HepG2 (cell line): ENCODE results near the gene ERMARD. TPM values are rescaled to one million over a fixed set of nuclear protein-coding genes. Genes with fewer than 3 reads are reported as not detected.

ENCODE experiments used
- ASH2L ChIP-seq: fragments of 300-600, 200-600 bp; sonication (generic); IDR thresholded peaks from 2 replicates; pipeline ENCODE4 v1.7.0; 2017; ENCODE audit warnings: low read depth, mild to moderate bottlenecking, moderate library complexity, mixed read lengths, low read length; ENCODE audit not compliant: insufficient read length
- FOXA3 ChIP-seq: IDR thresholded peaks from 2 replicates; pipeline ENCODE4 v1.6.1; 2016; ENCODE audit warnings: missing genetic modification reagents, missing compliant biosample characterization
- HDAC2 ChIP-seq: sonication (generic); formaldehyde crosslinking; IDR thresholded peaks from 2 replicates; pipeline ENCODE4 v1.4.0; 2020; ENCODE audit warnings: missing genetic modification reagents
- HHEX ChIP-seq: IDR thresholded peaks from 2 replicates; pipeline ENCODE4 v1.6.1; 2016; ENCODE audit warnings: control low read depth
- HOXD1 ChIP-seq: sonication (generic); formaldehyde crosslinking; IDR thresholded peaks from 2 replicates; pipeline ENCODE4 v1.5.0; 2020; ENCODE audit warnings: missing genetic modification reagents
- MED13 ChIP-seq: sonication (generic); formaldehyde crosslinking; IDR thresholded peaks from 2 replicates; pipeline ENCODE4 v1.5.0; 2020; ENCODE audit warnings: missing genetic modification reagents
- PRPF4 ChIP-seq: fragments of 200-400 bp; formaldehyde crosslinking; IDR thresholded peaks from 2 replicates; pipeline ENCODE4 v1.6.1; 2016; ENCODE audit warnings: low read length, low read depth; ENCODE audit not compliant: poor library complexity, severe bottlenecking
- RAD21 ChIP-seq: fragments of 450-650 bp; formaldehyde crosslinking; IDR thresholded peaks from 2 replicates; pipeline ENCODE4 v1.5.0; 2020; ENCODE audit warnings: mild to moderate bottlenecking
- RELA ChIP-seq: sonication (generic); formaldehyde crosslinking; IDR thresholded peaks from 2 replicates; pipeline ENCODE4 v1.4.0; 2020; ENCODE audit warnings: missing genetic modification reagents
- SNAPC5 ChIP-seq: sonication (generic); formaldehyde crosslinking; IDR thresholded peaks from 2 replicates; pipeline ENCODE4 v1.8.1; 2023; ENCODE audit warnings: mild to moderate bottlenecking, missing genetic modification reagents, borderline replicate concordance
- SPEN ChIP-seq: sonication (generic); formaldehyde crosslinking; IDR thresholded peaks from 2 replicates; pipeline ENCODE4 v1.5.1; 2020; ENCODE audit warnings: low read depth, mild to moderate bottlenecking, missing genetic modification reagents
- YEATS4 ChIP-seq: sonication (generic); formaldehyde crosslinking; IDR thresholded peaks from 2 replicates; pipeline ENCODE4 v1.4.0; 2020; ENCODE audit warnings: missing genetic modification reagents, borderline replicate concordance
- ZFP36 ChIP-seq: fragments of 150-350 bp; IDR thresholded peaks from 2 replicates; pipeline ENCODE4 v1.6.1; 2018; ENCODE audit warnings: borderline replicate concordance, low read length, low read depth; ENCODE audit not compliant: partially characterized antibody
- ZNF101 ChIP-seq: sonication (generic); formaldehyde crosslinking; IDR thresholded peaks from 2 replicates; pipeline ENCODE4 v1.4.0; 2020; ENCODE audit warnings: mild to moderate bottlenecking, low read depth, missing genetic modification reagents, borderline replicate concordance
- ZNF136 ChIP-seq: sonication (generic); formaldehyde crosslinking; IDR thresholded peaks from 2 replicates; pipeline ENCODE4 v1.8.1; 2022; ENCODE audit warnings: low read depth, mild to moderate bottlenecking, moderate library complexity, missing genetic modification reagents
- ZNF205 ChIP-seq: IDR thresholded peaks from 2 replicates; pipeline ENCODE4 v1.6.1; 2018; ENCODE audit warnings: missing biosample characterization, missing genetic modification reagents
- ZNF605 ChIP-seq: sonication (generic); formaldehyde crosslinking; IDR thresholded peaks from 2 replicates; pipeline ENCODE4 v1.8.0; 2022; ENCODE audit warnings: mild to moderate bottlenecking, missing genetic modification reagents
- ZNF670 ChIP-seq: sonication (generic); formaldehyde crosslinking; IDR thresholded peaks from 2 replicates; pipeline ENCODE4 v1.8.0; 2022; ENCODE audit warnings: mild to moderate bottlenecking, missing genetic modification reagents, borderline replicate concordance
- ZNF737 ChIP-seq: sonication (generic); formaldehyde crosslinking; IDR thresholded peaks from 2 replicates; pipeline ENCODE4 v1.5.0; 2020; ENCODE audit warnings: missing genetic modification reagents, mild to moderate bottlenecking, borderline replicate concordance
- ZNF775 ChIP-seq: sonication (generic); formaldehyde crosslinking; IDR thresholded peaks from 2 replicates; pipeline ENCODE4 v1.4.0; 2020; ENCODE audit warnings: missing genetic modification reagents, mild to moderate bottlenecking, moderate library complexity, borderline replicate concordance
- polyA plus RNA-seq, 8 experiments: library from polyadenylated mRNA; depleted of rRNA in 3 of 8; stranded (reverse) in 7 of 8; unstranded in 1 of 8; fragments of >200 nt; fragmentation: Illumina TruSeq in 4 of 8; extraction: Trizol in 4 of 8; gene quantifications; 2 replicates each; pipeline versions ENCODE4 v1.2.1 to v1.2.3, GENCODE V29; 2011 to 2016; ENCODE audit warnings: low read depth in 4 of 8, missing spikeins in 1 of 8, mixed read lengths in 1 of 8; ENCODE audit not compliant: insufficient read depth in 1 of 8
- total RNA-seq, 5 experiments: library from RNA; depleted of rRNA; stranded (reverse); fragments of >200 nt; fragmentation: Illumina TruSeq; extraction: Trizol; gene quantifications; 2 replicates each; pipeline ENCODE4 v1.2.3, GENCODE V29; 2016; ENCODE audit warnings: low read depth in 1 of 5
- TF ChIP-seq, protein P1 (sequence below): sonication (generic); formaldehyde crosslinking; IDR thresholded peaks from 2 replicates; pipeline ENCODE4 v1.4.0; 2020; ENCODE audit warnings: missing genetic modification reagents, borderline replicate concordance
- TF ChIP-seq, protein P2 (sequence below): sonication (generic); formaldehyde crosslinking; IDR thresholded peaks from 2 replicates; pipeline ENCODE4 v1.4.0; 2020; ENCODE audit warnings: missing genetic modification reagents, mild to moderate bottlenecking, borderline replicate concordance
- TF ChIP-seq, protein P3 (sequence below): IDR thresholded peaks from 2 replicates; pipeline ENCODE4 v1.6.1; 2016; ENCODE audit warnings: missing genetic modification reagents, missing compliant biosample characterization

ERMARD gene
- total and polyA plus RNA-seq, 2 of the 13 experiments (the other 11 are each of a cell fraction or from before 2014, with no cell fraction given), result 8.8 to 10.7 TPM

DNA sequence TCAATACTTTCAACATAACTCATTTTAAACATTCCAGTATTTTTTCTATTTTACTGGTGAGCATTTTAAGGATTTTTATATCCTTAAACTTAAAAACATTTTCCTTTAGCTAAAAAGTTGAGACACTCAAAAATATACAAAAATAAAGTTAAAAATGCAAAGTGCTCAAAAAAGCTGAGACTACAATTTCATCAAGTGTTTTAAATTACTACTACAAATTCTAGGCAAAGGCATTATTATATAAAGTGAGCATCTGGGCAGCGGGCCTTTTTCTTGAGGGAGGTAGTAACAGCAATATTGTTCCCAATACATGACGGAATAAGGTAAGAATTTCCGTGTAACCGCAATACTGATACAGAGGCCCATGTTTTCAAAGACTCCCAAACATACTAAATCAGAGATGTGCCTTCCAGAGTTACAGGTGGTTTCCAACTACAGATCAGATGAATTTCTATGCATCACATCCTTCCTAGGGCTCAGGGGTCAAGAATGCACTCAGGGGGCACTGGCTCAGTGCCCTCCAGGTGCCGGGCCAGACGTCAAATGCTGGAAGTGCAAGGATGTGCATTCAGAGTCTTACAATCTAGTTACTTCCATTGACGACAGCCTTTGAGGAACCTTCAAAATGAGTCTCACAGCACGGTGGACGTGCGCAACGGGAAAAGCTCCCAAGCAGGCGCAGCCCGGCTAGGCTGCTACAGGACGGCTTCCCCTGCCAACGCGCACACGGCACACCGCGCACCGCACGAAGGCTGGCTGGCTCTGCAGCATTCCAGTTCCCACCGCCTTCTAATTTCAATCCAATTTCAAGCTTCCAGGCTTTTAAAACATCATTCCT, 28.8 kb upstream of the ERMARD start (continued):
- TF ChIP-seq ASH2L (peak; percentile 53), HOXD1 (CRISPR knock-in tag) (no peak), ZNF136 (no peak), SPEN (no peak), ZNF737 (CRISPR knock-in tag) (no peak), ZNF605 (peak; percentile 62; the same call in 1 of the 2 replicates), PRPF4 (no peak), RELA (CRISPR knock-in tag) (no peak), HDAC2 (CRISPR knock-in tag) (peak; percentile 38), ZNF101 (no peak), ZNF775 (no peak), RAD21 (CRISPR knock-in tag) (no peak), HHEX (no peak), SNAPC5 (no peak), FOXA3 (0 out of 2 replicates have a peak, but pooled peaks have one; percentile 8), MED13 (CRISPR knock-in tag) (no peak), ZNF670 (CRISPR knock-in tag) (no peak), ZFP36 (no peak), YEATS4 (no peak), ZNF205 (CRISPR knock-in tag) (no peak)
- TF ChIP-seq, protein P1, sequence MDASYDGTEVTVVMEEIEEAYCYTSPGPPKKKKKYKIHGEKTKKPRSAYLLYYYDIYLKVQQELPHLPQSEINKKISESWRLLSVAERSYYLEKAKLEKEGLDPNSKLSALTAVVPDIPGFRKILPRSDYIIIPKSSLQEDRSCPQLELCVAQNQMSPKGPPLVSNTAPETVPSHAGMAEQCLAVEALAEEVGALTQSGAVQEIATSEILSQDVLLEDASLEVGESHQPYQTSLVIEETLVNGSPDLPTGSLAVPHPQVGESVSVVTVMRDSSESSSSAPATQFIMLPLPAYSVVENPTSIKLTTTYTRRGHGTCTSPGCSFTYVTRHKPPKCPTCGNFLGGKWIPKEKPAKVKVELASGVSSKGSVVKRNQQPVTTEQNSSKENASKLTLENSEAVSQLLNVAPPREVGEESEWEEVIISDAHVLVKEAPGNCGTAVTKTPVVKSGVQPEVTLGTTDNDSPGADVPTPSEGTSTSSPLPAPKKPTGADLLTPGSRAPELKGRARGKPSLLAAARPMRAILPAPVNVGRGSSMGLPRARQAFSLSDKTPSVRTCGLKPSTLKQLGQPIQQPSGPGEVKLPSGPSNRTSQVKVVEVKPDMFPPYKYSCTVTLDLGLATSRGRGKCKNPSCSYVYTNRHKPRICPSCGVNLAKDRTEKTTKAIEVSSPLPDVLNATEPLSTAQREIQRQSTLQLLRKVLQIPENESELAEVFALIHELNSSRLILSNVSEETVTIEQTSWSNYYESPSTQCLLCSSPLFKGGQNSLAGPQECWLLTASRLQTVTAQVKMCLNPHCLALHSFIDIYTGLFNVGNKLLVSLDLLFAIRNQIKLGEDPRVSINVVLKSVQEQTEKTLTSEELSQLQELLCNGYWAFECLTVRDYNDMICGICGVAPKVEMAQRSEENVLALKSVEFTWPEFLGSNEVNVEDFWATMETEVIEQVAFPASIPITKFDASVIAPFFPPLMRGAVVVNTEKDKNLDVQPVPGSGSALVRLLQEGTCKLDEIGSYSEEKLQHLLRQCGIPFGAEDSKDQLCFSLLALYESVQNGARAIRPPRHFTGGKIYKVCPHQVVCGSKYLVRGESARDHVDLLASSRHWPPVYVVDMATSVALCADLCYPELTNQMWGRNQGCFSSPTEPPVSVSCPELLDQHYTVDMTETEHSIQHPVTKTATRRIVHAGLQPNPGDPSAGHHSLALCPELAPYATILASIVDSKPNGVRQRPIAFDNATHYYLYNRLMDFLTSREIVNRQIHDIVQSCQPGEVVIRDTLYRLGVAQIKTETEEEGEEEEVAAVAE (CRISPR knock-in tag), result no peak
- TF ChIP-seq, protein P2, sequence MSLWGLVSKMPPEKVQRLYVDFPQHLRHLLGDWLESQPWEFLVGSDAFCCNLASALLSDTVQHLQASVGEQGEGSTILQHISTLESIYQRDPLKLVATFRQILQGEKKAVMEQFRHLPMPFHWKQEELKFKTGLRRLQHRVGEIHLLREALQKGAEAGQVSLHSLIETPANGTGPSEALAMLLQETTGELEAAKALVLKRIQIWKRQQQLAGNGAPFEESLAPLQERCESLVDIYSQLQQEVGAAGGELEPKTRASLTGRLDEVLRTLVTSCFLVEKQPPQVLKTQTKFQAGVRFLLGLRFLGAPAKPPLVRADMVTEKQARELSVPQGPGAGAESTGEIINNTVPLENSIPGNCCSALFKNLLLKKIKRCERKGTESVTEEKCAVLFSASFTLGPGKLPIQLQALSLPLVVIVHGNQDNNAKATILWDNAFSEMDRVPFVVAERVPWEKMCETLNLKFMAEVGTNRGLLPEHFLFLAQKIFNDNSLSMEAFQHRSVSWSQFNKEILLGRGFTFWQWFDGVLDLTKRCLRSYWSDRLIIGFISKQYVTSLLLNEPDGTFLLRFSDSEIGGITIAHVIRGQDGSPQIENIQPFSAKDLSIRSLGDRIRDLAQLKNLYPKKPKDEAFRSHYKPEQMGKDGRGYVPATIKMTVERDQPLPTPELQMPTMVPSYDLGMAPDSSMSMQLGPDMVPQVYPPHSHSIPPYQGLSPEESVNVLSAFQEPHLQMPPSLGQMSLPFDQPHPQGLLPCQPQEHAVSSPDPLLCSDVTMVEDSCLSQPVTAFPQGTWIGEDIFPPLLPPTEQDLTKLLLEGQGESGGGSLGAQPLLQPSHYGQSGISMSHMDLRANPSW (CRISPR knock-in tag), result no peak
- TF ChIP-seq, protein P3, sequence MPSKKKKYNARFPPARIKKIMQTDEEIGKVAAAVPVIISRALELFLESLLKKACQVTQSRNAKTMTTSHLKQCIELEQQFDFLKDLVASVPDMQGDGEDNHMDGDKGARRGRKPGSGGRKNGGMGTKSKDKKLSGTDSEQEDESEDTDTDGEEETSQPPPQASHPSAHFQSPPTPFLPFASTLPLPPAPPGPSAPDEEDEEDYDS, result no peak
